Adrenal gland (tissue), 5 donors: ENCODE results near the gene MARCHF3.

Experiments used
- CTCF ChIP-seq, 6 experiments: fragments of 450-650 bp in 4 of 6; fragments of 200-600 bp in 2 of 6; sonication (generic) in 1 of 6; IDR thresholded peaks; 1 replicate in 5 of 6; 2 replicates in 1 of 6; pipeline versions ENCODE4 v1.5.1 to v1.8.0; 2016 to 2021; ENCODE audit warnings: antibody characterized with exemption in 6 of 6, mild to moderate bottlenecking in 2 of 6, moderate library complexity in 1 of 6
- POLR2A ChIP-seq, 2 donors: fragments of 450-650 bp; IDR thresholded peaks; one replicate each; pipeline ENCODE4 v1.6.1; 2017; ENCODE audit warnings: antibody characterized with exemption in 2 of 2, mild to moderate bottlenecking in 2 of 2, moderate library complexity in 1 of 2
- donor health status: DM: no; HTN: no; CAD: no.

GRCh38 chr5:127008300-127008975, 21.9 kb downstream of the MARCHF3 start:
- TF ChIP-seq CTCF (IDR thresholded peaks at IDR 0.05): no peak
- no peak for TF ChIP-seq POLR2A (IDR thresholded peaks at IDR 0.05)
